ENCODE measurements around the gene LCNL1.

GRCh38 chr9:136991993-136992818, 9.4 kb downstream of the LCNL1 start, which contains the start of gene PAXX:
- TF ChIP-seq, protein P1, sequence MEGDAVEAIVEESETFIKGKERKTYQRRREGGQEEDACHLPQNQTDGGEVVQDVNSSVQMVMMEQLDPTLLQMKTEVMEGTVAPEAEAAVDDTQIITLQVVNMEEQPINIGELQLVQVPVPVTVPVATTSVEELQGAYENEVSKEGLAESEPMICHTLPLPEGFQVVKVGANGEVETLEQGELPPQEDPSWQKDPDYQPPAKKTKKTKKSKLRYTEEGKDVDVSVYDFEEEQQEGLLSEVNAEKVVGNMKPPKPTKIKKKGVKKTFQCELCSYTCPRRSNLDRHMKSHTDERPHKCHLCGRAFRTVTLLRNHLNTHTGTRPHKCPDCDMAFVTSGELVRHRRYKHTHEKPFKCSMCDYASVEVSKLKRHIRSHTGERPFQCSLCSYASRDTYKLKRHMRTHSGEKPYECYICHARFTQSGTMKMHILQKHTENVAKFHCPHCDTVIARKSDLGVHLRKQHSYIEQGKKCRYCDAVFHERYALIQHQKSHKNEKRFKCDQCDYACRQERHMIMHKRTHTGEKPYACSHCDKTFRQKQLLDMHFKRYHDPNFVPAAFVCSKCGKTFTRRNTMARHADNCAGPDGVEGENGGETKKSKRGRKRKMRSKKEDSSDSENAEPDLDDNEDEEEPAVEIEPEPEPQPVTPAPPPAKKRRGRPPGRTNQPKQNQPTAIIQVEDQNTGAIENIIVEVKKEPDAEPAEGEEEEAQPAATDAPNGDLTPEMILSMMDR (IDR thresholded peaks at IDR 0.05) = no peak
- no peak for TF ChIP-seq POLR2A (IDR thresholded peaks at IDR 0.05)

Measured in lower leg skin (tissue), 3 donors.